Measurements from ENCODE around the gene ITFG1. TPM values are rescaled to one million over a fixed set of nuclear protein-coding genes. Genes with fewer than 3 reads are reported as not detected.

The ITFG1 gene
- total RNA-seq, 1 experiment from 2014 or later, result 18.0 TPM

DNA sequence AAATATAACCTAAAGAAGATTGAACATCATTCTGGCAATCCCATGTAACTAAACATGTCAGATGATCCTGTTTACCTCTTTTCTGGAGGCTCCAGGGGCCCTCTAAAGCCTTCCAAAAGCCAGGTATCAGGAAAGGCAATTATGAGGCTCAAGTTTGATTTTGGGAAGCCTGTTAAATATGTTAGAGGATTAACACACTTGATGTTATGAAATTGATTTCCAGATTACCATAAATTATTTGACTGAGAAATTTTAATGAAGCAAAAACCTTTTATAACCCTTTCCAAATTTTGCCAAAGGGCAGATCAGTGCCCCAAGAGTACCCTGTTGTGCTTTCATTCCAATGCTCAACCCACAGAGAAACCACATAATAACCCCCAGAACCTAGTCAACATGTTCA lies 29.6 kb upstream of the ITFG1 start:
- H3K27me3 Mint-ChIP-seq (ENCODE audit: low read depth), result no peaks in the 10 kb centered on the region
- Histone ChIP-seq H3K56ac (ENCODE audit: insufficient read length, low read depth, low read length) (no peak overlapping the region), H3K79me2 (ENCODE audit: insufficient read depth, low read length) (no peaks in the 10 kb centered on the region), H4K5ac (ENCODE audit: insufficient read length, low read depth, low read length) (no peak overlapping the region), H2BK5ac (ENCODE audit: insufficient read length, low read length) (no peak overlapping the region), H2BK20ac (ENCODE audit: low read depth, low read length, poor library complexity, severe bottlenecking) (no peak overlapping the region), H2BK12ac (ENCODE audit: insufficient read length, low read depth, low read length) (no peak overlapping the region), H3K14ac (ENCODE audit: insufficient read depth, low read length) (no peak overlapping the region), H3K9me3 (ENCODE audit: control insufficient read depth, low read depth, low read length) (peaks cover 8% of the 10 kb centered on the region), H3K79me1 (ENCODE audit: insufficient read depth, low read depth, low read length, poor library complexity, severe bottlenecking) (peaks cover 2% of the 10 kb centered on the region), H3K18ac (ENCODE audit: insufficient read length, low read depth, low read length) (no peak overlapping the region), H3K9ac (ENCODE audit: extremely low read depth, insufficient read length, low read length) (no peak overlapping the region), H2AK5ac (ENCODE audit: insufficient read length, low read length) (no peak overlapping the region), H4K8ac (replicated peaks; ENCODE audit: insufficient read length, low read depth, low read length) (no peak overlapping the region), H3K23me2 (ENCODE audit: insufficient read length, low read depth, low read length, poor library complexity, severe bottlenecking) (no peaks in the 10 kb centered on the region), H3K4me1 (ENCODE audit: insufficient read depth, low read length) (peaks cover 9% of the 10 kb centered on the region; the same call in 1 of the 2 replicates), H3K23ac (ENCODE audit: insufficient read length, low read depth, low read length) (no peak overlapping the region), H4K91ac (ENCODE audit: insufficient read length, low read depth, low read length) (no peak overlapping the region), H3K4ac (ENCODE audit: low read depth, low read length) (no peak overlapping the region), H3K27ac (ENCODE audit: insufficient read length, low read depth, low read length) (no peak overlapping the region), H3T11ph (ENCODE audit: low read length) (no peak overlapping the region), H2BK120ac (ENCODE audit: low read depth, low read length, poor library complexity, severe bottlenecking) (no peak overlapping the region), H4K20me1 (ENCODE audit: control insufficient read depth, insufficient read depth, insufficient read length) (no peaks in the 10 kb centered on the region), H2BK15ac (ENCODE audit: low read depth, low read length) (no peak overlapping the region), H2AFZ (ENCODE audit: low read length) (no peak overlapping the region), H3K4me2 (ENCODE audit: insufficient read depth, insufficient read length, low read length) (no peak overlapping the region), H3K27me3 (ENCODE audit: insufficient read depth, low read length) (no peaks in the 10 kb centered on the region)
- H3K36me3 Mint-ChIP-seq (ENCODE audit: insufficient read depth in 1 of 3, low read depth in 3 of 3), result peaks cover 22 to 39% (median 28%) of the 10 kb centered on the region in 3 experiments; a peak in 6 of 7 replicates
- TF ChIP-seq, protein P1, sequence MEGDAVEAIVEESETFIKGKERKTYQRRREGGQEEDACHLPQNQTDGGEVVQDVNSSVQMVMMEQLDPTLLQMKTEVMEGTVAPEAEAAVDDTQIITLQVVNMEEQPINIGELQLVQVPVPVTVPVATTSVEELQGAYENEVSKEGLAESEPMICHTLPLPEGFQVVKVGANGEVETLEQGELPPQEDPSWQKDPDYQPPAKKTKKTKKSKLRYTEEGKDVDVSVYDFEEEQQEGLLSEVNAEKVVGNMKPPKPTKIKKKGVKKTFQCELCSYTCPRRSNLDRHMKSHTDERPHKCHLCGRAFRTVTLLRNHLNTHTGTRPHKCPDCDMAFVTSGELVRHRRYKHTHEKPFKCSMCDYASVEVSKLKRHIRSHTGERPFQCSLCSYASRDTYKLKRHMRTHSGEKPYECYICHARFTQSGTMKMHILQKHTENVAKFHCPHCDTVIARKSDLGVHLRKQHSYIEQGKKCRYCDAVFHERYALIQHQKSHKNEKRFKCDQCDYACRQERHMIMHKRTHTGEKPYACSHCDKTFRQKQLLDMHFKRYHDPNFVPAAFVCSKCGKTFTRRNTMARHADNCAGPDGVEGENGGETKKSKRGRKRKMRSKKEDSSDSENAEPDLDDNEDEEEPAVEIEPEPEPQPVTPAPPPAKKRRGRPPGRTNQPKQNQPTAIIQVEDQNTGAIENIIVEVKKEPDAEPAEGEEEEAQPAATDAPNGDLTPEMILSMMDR (conservative IDR thresholded peaks at IDR 0.05), result no peak
- H3K4me1 Mint-ChIP-seq, result peaks cover 20 to 22% of the 10 kb centered on the region in 2 experiments
- H3K9me3 Mint-ChIP-seq, result peaks cover 11 to 19% of the 10 kb centered on the region in 2 experiments; a peak in 4 of 5 replicates
- H3K4me3 Mint-ChIP-seq, result no peak overlapping the region
- no peak for DNase-seq
- no peak overlapping the region for H3K27ac Mint-ChIP-seq
